Right renal cortex interstitium (tissue), 3 donors: ENCODE measurements around the gene LAIR1. TPM values are rescaled to one million over a fixed set of nuclear protein-coding genes. Genes with fewer than 3 reads are reported as not detected.

Experiments
- DNase-seq, 3 donors: peaks; one replicate each; pipeline ENCODE4 v3.0.0-alpha.2; 2013; ENCODE audit warnings: low read depth in 3 of 3, low spot score in 2 of 3
- polyA plus RNA-seq, 3 donors: library from polyadenylated mRNA; unstranded; fragments of 120-200 nt; gene quantifications; one replicate each; pipeline ENCODE4 v1.2.1, GENCODE V29; 2013; ENCODE audit not compliant: insufficient read length in 3 of 3

Gene LAIR1
- polyA plus RNA-seq, 3 donors, result 3.1 to 5.1 (median 3.7) TPM

DNA sequence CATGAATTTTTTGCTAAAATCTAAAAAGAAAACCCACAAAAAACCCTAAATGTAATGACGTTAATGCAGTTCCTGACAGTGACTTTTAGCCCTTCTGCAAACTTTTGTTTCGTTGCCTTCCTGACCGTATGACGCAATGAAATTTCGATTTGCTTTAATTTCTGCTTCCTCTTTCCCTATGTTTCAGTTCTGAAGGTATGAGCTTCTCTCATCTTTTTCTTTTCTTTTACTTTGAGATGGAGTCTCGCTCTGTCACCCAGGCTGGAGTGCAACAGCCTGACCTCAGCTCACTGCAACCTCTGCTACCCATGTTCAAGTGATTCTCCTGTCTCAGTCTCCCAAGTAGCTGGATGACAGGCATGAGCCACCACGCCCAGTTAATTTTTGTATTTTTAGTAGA lies 45.7 kb downstream of the LAIR1 start:
- DNase-seq, result no peak

DNA sequence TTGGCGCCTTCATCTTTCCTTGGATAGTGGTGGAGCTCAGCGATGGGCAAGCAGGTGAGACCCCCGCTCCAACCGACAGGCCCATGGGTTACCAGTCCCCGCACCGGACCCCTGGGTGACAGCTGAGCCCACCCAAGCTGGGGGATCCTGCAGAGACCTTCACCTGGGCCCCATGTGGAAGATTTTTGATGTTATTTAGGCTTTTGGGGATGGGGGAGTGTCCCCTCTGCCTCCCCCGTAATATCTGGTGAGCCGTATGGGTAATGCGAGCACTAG lies 46.8 kb downstream of the LAIR1 start:
- DNase-seq, result no peak

DNA sequence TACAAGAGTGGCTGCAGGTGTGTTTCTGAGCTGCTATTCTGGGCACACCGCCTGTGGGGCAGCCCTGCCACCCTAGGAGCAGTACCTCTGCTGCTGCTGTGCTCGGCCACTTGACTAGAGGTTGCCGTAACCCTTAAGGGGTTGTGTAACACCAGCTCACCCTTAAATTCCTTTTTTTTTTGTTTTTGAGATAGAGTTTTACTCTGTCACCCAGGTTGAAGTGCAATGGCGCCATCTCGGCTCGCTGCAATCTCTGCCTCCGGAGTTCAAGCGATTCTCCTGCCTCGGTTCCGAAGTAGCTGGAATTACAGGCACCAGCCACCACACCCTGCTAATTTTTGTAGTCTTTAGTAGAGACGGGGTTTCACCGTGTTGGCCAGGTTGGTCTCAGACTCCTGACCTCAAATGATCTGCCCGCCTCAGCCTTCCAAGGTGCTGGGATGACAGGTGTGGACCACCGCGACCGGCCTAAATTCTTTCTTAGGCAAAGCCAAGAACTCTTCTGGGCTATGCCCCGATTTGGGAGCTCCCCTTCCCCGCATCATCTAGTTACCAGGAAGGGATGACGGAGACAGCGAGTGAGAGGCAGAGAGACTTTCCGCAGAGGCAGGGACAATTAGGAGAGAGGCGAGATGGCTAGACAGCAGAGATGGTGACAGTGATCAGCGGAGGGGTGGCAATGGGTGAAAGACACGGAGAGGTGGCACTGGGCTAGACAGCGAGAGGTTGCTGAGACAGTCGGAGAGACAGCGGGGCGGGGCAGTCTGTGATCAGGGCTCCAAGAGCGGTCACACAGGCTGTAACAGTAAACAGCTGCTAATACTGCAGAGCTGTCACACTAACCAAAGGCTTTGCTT lies 47.4 kb downstream of the LAIR1 start:
- no peak for DNase-seq

DNA sequence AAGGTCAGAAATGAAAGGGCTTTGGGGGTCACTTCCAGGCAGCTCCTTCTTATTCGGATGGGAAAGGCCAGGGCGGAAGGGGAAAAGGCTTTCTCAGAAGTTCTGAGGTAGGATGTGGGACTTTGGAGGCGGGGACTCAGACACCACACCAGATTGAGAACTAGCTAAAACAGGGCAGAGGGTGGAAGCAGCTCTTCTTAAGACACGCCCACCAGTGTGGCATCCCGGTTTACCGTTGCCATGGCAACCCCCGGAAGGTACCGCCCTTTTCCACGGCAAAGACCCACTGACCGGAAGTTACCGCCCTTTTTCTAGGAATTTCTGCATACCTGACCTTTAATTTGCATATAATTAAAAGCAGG lies 48.0 kb downstream of the LAIR1 start:
- DNase-seq, result no peak

DNA sequence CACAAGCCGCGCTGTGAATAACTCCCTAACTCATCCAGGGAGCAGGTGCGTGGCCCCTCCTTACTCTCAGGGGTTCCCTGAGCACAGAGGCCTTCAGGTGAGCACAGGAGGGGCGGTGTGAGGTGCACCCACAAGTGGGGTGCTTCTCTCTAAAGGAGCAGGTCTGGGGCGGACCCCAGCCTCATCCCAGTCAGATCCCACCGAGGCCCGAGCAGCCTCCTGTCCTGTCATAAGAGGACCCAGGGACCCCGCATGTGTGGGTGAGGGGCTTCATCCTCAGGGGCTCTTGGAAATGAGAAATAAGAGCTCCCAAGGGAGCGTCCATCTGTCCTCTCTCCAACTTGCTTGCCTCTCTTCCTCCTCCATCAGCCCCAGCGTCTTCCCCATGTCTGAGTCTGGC lies 48.8 kb downstream of the LAIR1 start:
- no peak for DNase-seq

DNA sequence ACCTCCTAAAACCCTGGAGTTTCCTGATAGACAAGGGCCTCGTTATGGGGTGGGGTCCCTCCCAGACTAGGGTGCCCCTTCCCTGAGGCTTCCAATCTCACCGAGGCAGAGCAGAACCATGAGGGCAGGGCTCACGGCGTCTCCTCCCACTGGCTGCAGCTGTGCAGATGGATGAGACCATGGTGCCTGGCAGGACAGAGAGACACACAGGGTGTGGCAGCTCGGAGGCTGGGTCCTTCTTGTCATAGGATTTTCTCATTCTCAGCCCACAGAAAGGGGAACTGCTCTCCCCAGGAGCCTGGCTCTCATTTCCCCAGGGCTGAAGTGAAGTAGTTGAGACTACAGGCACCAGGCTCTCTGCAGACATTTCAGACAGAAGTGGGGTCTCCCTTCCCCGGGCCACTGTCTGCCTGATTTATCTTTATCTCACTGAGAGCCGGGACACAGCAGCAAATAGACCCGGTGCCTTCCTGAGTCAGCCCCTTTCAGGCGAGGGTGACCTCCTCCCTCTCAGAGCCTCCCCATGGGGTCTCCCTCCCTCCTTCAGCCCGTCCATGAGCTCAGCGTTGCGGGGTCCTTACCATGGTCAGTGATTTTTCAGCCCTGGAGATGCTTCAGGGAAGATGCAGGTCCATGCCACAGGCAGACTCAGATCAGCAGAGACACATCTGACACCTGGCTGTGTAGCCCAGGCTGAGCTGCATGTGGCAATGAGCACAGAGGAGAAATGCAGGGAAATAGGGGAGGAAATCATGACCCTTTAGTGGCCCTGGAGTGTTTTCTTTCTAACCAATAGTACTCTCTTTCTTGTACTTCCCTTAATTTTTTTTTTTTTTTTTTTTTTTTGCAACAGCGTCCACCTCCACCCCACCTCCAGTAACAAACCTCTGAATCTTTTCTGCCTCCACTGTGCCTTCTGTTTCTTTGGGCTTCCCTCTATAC lies 52.0 kb downstream of the LAIR1 start, which contains the start of gene LILRA5:
Gene LILRA5 (minus strand): TSS at position 731 of the 942 bp plus-strand sequence. CDS start 147 bp downstream, at position 584.
- no peak for DNase-seq

DNA sequence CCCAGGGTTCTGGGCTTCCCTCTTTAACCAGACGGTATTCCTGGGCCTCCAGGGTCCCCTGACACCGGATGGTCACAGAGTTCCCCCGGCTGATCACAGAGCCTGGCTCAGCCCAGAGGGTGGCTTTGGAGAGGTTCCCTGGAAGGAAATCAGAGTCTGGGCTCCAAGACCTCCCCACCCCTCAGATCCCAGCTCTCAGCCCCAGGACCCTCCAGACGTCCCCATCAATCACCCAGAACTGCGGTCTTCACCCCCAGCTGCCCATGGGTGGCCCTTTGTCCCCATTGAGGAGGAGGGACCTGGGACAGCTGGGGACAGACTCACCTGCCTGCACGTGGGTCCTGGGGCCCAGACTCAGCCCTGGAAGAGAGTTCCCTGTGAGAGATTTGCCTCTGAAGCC lies 52.7 kb downstream of the LAIR1 start:
- DNase-seq, result no peak

DNA sequence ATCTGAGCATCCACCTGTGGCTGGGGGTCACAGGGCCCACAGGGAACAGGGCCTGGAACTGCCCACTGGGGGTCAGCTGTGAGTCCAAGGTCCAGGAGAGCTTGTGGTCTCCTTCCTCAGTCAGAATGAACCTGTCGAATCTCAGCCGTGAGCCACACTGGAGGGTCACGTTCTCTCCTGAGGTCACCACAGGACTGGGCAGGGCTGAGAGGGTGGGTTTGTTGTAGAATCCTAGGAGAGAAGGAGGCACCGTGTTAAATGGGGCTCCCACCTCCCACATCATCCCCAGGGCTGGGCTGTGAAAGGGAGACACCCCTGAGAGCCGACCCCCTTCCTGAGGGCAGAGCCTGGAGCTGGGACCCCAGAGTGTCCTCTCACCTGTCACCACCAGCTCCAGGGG lies 53.2 kb downstream of the LAIR1 start:
- DNase-seq, result no peak

DNA sequence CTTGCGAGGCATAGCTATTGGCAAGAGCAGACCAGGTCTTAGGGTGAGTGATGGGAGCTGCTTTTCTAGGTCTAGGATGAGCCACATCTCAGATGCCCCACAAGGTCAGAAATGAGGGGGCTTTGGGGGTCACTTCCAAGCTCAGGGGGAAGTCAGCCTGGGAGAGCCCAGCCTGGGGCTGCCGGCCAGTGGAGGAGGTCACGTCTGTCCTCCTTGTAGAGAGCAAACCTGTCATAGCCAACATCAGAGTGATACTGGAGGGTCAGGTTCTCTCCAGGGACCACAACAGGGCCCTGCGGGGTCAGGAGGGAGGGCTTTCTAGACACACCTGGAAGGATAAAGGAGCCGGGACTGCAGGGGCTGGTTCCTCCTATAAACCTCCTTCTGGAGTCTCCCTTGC lies 54.2 kb downstream of the LAIR1 start:
- DNase-seq, result no peak

DNA sequence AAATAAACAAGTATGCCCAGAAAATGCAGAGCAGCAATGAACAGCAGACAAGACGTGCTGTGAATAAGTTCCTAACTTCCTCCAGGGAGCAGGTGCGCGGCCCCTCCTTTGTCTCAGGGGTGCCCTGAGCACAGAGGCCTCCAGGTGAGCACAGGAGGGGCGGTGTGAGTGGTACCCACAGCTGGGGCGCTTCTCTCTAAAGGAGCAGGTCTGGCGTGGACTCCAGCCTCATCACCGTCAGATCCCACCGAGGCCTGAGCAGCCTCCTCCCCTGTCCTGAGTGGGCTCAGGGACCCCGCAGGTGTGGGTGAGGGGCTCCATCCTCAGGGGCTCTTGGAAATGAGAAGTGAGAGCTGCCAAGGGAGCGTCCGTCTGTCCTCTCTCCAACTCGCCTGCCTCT lies 54.9 kb downstream of the LAIR1 start:
- DNase-seq, result no peak

DNA sequence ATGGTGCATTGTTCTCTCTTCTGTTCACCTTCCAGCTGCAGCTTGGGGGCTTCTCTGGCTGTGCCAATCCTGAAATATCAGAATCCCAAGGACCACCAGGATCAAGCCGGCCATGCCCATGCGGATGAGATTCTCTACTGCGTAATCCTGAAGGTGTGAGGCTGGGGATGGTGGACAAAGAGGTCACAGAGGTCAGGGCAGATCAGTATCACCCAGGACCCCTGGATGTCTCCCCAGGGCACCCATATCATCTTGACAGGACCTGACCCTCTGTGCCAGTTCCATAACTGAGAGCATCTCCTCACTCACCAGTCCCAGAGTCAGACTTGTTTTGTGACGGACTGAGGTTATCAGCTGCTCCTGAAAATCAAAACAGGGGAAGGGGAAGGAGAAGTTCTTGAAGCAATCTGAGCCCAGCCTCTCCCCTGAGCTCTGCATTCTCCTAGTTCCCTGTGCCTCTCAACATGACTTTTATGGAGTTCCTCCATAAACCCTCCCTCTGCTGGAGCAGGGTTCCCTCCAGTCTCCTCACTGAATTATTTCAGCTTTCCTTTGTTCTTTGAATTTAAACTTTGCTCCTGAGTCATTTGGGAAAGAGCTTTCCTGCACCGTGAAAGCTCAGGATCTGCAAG lies 57.2 kb downstream of the LAIR1 start:
- no peak for DNase-seq

DNA sequence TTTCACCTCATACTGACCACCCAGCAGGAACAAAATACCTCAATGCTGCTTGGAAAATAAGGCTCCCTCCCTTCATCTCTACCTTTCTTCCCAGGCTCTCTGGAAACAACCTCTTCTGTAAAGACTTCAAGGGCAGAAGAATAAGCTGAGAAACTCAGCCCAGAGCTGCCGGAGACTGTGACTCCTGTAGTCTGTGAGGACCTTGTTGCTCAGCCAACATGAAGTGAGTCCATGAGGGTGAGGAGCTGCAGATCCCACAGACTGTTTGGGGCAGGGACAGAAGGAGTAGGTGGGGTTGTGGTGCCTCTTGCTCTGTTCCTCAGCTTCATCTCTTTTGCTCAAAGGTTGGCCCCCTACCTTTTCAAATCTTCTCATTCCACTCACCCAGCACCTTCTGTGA lies 59.6 kb downstream of the LAIR1 start:
- DNase-seq, result no peak

DNA sequence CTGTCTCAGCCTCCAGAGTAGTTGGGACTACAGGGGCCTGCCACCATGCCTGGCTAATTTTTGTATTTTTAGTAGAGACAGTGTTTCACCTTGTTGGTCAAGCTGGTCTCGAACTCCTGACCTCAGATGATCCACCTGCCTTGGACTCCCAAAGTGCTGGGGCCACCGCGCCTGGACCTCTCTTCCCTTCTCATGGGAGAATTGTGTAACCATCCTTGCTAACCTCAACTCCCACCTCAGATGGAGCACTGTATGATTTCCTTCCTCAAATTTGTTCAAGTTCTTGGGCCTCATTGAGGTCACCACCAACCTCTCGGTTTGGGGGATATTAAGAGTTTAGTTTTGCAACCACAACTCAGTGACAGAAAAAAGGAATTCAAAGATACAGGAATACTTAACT lies 62.5 kb downstream of the LAIR1 start:
- DNase-seq, result no peak

Other genes with a start within 250 kb of the LAIR1 start
- 10 to 100 TPM; 11.9 to 13.8 (median 12.3) TPM for gene TFPT, start 249.3 kb downstream of the LAIR1 start, polyA plus RNA-seq
- gene PRPF31, start 249.2 kb downstream of the LAIR1 start, polyA plus RNA-seq, result 10 to 100 TPM; 70.4 to 75.2 (median 72.5) TPM
- 10 to 100 TPM; 64.7 to 74.7 (median 70.8) TPM for gene CNOT3, start 227.2 kb downstream of the LAIR1 start, polyA plus RNA-seq
- gene LENG1, start 205.2 kb downstream of the LAIR1 start, polyA plus RNA-seq, result 1 to 10 TPM; 7.3 to 7.6 (median 7.6) TPM
- 10 to 100 TPM; 23.0 to 33.2 (median 25.3) TPM for gene TMC4, start 191.8 kb downstream of the LAIR1 start, polyA plus RNA-seq
- 10 to 100 TPM; 44.6 to 60.5 (median 54.0) TPM for gene MBOAT7, start 175.4 kb downstream of the LAIR1 start, polyA plus RNA-seq
- 10 to 100 TPM; 41.3 to 49.2 (median 42.1) TPM for gene TSEN34, start 173.6 kb downstream of the LAIR1 start, polyA plus RNA-seq
- gene RPS9, start 164.1 kb downstream of the LAIR1 start, polyA plus RNA-seq, result 1,000 to 10,000 TPM; 1,272 to 1,378 (median 1,292) TPM
- 1 to 10 TPM in 1 of 3 donors, under 1 TPM in 2; 0.74 to 1.1 (median 1.00) TPM for gene LILRB3, start 141.9 kb downstream of the LAIR1 start, polyA plus RNA-seq
- under 1 TPM; 0.37 to 0.42 (median 0.39) TPM for gene LILRA6, start 122.1 kb downstream of the LAIR1 start, polyA plus RNA-seq
- 1 to 10 TPM; 1.3 to 1.5 (median 1.4) TPM for gene LILRB5, start 107.7 kb downstream of the LAIR1 start, polyA plus RNA-seq
- 1 to 10 TPM in 2 of 3 donors, under 1 TPM in 1; 0.85 to 1.2 (median 1.1) TPM for gene LILRB2, start 83.8 kb downstream of the LAIR1 start, polyA plus RNA-seq
- gene LILRA5, start 51.8 kb downstream of the LAIR1 start, polyA plus RNA-seq, result under 1 TPM; 0.23 to 0.62 (median 0.31) TPM
- gene LILRA4, start 25.8 kb downstream of the LAIR1 start, polyA plus RNA-seq, result under 1 TPM in 2 of 3 donors, not detected in 1; 0.14 to 0.29 TPM
- gene TTYH1, start 50.5 kb upstream of the LAIR1 start, polyA plus RNA-seq, result 1 to 10 TPM; 6.2 to 7.0 (median 6.9) TPM
- 10 to 100 TPM; 67.0 to 96.9 (median 68.5) TPM for gene LENG8, start 84.3 kb upstream of the LAIR1 start, polyA plus RNA-seq
- 1 to 10 TPM; 1.2 to 2.2 (median 1.5) TPM for gene LENG9, start 98.8 kb upstream of the LAIR1 start, polyA plus RNA-seq
- gene CDC42EP5, start 108.4 kb upstream of the LAIR1 start, polyA plus RNA-seq, result 10 to 100 TPM; 20.2 to 22.0 (median 21.7) TPM
- gene LAIR2, start 137.9 kb upstream of the LAIR1 start, polyA plus RNA-seq, result under 1 TPM in 1 of 3 donors, not detected in 2; 0.27 TPM
- under 1 TPM; 0.55 to 0.92 (median 0.58) TPM for gene LILRA2, start 208.9 kb upstream of the LAIR1 start, polyA plus RNA-seq
- gene LILRA1, start 228.7 kb upstream of the LAIR1 start, polyA plus RNA-seq, result under 1 TPM; 0.43 to 0.61 (median 0.51) TPM